GM19239 (cell line): ENCODE measurements around the gene KRTAP10-8.
"Not testable (repeated sequence)": the region's sequence is repeated elsewhere in the genome, so short reads cannot be mapped to it uniquely, and the experiment has no call there.

ENCODE experiments used
- DNase-seq: peaks from one replicate; pipeline ENCODE4 v3.0.0; 2011; ENCODE audit warnings: low spot score; ENCODE audit not compliant: insufficient read length
- FAIRE-seq: peaks from 2 replicates; lab custom pipeline; 2011; peaks lifted over from hg19 to GRCh38; lab: Jason Lieb, UNC

Gene KRTAP10-8

DNA sequence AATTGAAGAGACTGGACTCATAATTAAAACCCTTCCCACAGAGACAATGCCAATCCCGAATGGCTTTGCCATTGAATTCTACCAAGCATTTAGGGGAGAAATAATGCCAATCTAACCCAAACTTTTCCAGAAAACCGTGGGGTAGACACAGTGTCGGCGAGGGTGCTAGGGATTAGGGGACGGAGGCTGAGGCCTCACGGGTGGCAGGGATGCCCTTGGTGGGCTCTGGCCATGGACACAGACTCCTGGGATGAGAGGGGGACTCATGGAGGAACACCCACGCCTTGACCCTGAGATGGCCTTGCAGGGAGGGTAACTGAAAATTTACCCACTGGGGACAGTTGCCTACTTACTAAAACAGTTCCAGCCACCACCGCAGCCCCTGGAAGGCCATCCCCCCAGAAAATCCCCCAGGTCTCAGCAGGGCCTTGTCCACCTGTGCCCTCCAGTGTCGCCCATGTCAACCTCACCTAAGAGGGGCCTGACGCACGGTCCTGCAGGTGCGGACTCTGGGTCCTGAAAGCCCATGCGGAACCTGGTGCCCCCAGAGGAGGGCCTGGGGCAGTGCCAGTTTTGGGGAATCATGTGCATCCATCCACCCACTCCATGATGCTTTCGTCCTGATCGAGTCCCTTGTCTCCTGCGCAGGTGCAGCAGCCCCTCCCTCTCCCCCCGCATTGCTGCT is 33.4 kb upstream of the KRTAP10-8 start:
- no peak for FAIRE-seq
- DNase-seq = no peak

DNA sequence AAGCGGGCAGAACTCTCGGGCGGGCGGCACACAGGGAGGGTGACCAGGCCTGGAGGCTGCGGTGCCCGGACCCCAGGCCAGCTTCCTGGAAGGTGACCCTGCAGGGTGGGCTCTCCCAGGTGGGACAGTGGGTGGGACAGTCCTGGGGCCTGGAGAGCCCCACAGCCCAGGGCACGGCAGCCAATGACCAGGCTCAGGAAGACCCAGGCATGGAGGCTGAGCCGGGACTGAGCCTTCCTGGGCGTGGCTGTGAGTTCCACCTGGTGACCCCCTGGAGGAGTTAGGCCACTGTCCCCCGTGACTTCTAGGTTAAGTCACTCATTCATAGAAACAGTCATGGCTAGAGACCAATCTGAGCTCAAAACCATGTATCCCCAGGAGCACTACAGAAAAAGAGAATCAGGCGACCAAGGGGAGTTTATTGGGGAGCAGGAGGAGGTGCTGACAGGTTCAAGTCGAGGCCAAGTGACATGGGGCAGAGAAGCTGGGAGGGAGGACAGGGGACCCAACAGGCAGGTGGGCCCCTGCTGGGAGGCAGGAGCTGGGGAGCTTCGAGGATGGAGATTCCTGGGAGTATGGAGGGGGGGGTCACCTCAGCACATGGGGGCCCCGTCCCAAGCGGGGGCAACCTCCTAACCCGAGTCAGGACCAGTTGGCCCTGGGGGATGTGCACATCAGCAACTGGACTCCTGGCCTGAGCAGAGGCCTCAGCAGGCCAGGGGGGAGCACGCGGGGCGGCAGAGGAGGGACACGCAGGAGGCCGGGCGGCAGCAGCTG is 32.6 kb upstream of the KRTAP10-8 start:
- FAIRE-seq (no peak), DNase-seq (no peak)

DNA sequence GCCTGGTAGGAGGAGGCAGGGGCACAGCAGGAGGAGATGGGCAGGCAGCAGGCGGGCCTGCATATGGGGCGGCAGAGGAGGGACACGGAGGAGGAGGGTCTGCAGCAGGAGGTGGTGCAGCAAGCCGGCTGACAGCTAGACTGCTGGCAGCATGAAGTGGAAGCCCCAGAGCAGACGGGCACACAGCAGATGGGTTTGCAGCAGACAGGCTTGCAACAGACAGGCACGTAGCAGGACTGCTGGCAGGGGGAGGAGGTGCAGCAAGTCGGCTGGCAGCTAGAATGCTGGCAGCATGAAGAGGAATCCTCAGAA is 32.1 kb upstream of the KRTAP10-8 start:
- no peak for FAIRE-seq
- DNase-seq = no peak

DNA sequence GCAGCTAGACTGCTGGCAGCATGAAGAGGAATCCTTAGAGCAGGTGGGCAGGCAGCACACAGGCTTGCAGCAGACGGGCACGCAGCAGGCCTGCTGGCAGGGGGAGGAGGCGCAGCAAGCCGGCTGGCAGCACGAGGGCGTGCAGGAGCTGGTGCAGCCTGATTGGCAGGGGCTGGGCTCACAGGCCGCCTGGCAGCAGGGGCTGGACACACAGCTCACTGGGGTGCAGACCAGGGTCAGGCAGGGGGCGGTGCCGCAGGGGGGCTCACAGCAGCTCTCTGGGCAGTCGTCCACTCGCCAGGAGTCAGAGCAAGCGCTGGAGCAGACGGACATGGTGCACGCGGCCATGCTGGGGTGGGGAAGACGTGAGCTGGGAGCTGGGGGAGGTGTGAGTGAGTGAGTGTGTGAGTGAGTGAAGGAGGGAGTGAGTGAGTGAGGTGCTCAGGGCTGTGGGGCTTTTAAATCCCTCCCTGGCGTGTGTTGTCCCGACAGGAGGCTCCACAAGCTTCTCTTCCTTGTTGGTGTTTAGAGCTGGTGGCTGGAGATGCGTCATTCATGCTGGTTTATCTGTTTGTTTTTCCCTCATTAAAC is 31.6 kb upstream of the KRTAP10-8 start, which contains the start of gene KRTAP10-5:
KRTAP10-5 (minus strand) TSS at position 374 of the 591 bp plus-strand sequence; CDS start at position 348, 26 bp downstream.
- not testable (repeated sequence) for FAIRE-seq, DNase-seq

DNA sequence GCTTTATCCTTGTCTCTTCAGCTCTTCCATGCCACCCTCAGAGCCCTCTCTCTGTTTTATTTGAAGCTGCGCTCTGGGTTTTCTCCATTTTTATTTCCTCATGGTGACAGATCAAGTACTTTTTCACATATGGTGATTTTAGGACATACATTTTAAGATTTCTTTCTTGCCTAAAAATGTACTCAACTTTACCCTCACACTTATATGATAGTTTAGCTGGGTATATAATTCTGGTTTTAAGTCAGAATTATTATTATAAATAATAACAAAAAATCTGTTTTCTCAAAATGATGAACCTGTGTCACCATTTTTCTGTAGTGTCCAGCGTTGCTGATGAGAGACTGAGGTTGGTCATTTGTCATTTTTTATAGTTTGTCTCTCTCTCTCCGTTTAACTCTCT is 30.7 kb upstream of the KRTAP10-8 start:
- no peak for FAIRE-seq
- no peak for DNase-seq

DNA sequence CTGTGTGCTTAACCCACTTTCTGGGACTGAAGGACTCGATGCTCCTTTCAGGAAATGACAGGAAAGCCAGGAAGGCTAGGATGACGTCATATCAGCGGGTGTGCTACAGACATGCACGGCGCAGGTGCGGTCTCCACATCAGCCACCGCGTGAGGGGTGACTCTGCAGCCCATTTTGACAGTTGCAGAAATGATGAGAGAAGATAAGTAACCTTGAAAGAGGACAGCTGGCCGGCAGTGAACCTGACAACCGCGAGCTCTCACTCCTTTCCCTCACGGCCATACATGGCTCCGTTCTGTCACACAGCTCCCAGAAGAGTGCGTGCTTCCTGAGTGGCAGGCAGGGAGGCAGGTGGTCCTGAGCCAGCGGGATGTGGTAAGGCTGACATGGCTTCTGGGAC is 29.8 kb upstream of the KRTAP10-8 start:
- DNase-seq = no peak
- FAIRE-seq = no peak

DNA sequence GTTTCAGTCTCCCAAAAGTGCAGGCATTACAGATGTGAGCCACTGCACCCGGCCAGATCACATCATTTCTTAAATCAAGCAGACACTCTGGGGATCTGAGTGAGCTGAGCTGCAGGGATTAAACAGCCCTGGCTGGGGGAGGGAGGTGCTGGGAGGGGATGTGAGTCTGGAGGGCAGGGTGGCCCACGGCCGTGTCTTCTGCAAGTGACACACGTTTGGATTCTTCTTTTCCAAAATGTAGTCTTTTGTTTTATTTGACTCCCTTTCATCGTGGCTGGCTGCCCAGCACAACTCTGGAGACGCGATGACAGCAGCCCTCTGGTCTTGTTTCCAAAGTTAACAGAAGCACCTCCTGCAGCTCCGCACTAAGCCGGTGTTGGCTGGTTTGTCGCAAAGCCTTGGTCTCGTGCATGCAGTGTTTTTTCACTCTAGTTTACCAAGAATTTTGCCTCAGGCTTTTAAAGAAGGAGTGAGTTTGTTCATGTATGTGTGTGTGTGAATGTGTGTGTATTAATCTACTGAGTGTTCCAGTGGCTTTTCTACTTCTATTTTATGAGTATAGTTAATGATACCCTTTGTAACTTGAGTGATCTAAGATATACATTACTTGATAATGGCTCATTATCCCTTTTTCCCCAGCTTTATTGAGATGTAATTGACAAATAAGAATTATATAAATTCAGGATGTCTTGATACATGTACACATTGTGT is 28.6 kb upstream of the KRTAP10-8 start:
- FAIRE-seq = no peak
- DNase-seq = no peak

DNA sequence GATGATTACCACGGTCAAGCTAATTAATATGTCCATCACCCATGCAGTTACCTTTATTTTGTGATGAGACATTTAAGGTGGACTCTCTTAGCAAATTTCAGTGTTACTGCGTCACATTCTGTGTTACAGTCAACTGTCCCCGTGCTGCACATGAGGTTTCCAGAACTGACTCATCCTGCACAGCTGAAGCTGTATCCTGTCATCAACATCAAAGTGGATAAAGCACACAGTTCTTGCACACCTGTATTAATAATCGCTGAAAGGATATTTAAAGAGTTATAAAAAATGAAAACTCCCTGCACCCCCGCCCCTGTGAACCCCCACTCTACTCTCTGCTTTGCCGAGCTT is 28.1 kb upstream of the KRTAP10-8 start:
- no peak for FAIRE-seq
- no peak for DNase-seq

DNA sequence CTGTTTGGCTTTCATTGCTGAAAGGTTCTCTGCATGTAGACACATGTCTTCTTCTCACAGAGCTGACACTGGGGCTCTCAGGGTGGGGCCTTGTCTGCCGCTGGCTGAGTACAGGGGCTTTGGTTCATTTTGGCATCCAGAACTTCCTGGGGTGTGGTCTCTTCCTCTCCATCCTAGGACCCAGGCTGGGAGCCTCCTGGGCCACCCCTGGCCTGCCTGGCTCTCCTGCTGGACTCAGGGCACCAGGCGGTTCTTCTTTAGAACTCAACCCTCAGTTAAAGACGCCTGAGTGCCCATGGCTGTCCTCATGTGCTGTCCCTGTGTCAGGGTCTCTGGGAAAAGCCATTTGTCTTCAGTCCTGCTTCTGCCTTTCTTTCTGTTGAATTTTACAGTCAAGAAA is 26.0 kb upstream of the KRTAP10-8 start:
- FAIRE-seq = no peak
- no peak for DNase-seq

DNA sequence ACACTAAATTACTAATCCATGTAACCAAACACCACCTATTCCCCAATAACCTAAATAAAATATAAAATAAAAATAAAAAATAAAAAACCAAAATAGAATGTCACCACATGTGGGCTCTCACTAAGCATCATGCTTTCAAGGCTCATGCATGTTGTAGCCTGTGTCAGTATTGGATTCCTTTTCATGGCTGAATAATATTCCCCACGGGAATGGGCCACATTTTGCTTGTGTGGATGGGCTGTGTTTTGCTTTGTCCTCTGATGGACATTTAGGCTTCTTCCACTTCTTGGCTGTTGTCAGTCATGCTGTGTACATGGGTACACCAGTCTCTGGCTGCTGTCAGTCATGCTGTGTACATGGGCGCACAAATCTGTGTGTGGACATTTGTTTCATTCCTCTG is 22.8 kb upstream of the KRTAP10-8 start:
- no peak for DNase-seq
- no peak for FAIRE-seq

DNA sequence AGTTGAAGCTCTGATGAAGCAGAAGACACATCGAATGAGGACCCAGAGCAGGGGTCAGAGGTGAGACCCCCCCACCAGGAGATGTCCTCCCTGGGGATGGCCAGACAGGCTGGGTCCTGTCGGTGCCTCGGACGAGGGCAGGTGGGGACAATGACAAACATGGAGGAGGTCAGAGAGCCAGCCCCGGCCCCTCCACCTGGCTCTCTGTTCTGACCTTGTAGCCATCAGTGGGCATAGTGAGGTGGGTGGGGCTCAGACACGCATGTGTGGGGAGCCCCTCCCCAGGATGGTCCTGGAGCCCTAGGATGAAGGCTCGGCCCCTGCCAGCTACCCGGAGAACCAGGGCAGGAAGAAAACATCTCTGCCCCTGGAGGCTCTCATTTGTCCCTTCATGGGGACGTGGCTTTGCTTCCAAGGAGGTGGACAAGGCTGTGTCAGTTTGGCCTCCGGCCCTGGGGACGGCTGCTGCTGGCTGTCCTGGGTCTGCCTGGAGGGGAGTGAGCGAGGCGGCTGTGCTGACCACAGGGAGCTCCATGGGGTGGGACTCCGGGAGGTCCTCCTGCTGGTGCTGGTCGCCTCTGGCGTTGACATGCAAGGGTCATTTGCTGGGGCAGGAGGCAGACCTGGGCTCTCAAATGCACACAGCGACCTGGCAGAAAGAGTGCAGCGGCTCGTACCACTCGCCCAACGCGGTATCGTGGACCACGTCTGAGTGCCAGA is 22.1 kb upstream of the KRTAP10-8 start:
- no peak for FAIRE-seq
- DNase-seq = no peak

DNA sequence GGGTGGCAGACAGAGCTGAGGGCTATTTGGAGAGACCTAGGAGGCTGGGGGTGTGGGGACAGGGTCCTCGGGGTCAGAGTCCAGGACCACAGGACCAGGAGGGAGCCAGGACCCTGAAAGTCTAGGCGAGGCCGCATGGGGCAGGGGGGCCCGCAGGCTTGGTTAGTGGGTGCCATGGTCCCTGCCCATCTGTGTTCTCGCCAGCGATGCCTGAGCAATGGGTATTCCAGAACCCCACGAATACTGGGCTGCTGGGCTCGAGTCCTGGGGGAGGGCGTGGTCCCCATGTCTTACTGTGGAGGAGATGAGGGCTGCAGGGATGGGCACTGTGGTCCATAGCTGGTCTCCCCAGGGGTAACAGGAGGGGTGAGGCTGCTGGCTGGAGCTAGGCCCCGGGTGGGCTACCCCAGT is 21.6 kb upstream of the KRTAP10-8 start:
- DNase-seq (no peak), FAIRE-seq (no peak)

DNA sequence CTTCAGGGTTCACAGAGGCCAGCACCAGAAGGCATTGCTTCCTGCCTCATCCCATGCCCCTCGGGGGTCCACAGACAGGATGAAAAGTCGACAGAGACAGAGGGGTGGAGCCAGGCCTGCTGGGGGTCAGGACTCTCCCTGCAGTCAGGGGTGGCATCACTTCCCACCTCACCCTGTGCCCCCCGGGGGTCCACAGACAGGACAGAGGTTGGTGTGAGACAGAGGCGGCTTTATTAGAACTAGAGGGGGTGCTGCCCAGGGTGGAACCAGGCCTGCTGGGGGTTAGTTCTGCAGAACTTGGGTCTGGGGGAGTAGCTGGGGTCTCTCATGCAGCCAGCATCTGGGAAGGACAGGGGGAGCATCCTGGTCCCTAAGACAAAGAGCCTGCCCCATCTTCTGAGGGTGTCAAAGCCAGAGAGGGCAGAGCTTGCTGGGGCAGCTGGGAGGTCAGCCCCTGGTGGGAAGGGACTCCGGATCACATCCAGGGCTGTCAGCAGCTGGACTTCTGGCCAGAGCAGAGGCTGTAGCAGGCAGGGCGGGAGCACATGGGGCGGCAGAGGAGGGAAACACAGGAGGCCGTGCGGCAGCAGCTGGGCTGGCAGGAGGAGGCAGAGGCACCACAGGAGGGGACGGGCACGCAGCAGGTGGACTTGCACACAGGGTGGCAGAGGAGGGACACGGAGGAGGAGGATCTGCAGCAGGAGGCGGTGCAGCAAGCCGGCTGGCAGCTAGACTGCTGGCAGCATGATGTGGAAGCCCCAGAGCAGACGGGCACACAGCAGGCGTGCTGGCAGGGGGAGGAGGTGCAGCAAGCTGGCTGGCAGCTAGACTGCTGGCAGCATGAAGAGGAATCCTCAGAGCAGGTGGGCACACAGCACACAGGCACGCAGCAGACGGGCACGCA is 20.7 kb upstream of the KRTAP10-8 start:
- not testable (repeated sequence) for DNase-seq, FAIRE-seq

DNA sequence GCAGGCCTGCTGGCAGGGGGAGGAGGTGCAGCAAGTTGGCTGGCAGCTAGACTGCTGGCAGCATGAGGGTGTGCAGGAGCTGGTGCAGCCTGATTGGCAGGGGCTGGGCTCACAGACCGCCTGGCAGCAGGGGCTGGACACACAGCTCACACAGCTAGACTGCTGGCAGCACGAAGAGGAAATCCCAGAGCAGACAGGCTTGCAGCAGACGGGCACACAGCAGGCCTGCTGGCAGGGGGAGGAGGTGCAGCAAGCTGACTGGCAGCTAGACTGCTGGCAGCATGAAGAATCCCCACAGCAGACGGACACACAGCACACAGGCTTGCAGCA is 20.1 kb upstream of the KRTAP10-8 start:
- DNase-seq, FAIRE-seq: not testable (repeated sequence)

DNA sequence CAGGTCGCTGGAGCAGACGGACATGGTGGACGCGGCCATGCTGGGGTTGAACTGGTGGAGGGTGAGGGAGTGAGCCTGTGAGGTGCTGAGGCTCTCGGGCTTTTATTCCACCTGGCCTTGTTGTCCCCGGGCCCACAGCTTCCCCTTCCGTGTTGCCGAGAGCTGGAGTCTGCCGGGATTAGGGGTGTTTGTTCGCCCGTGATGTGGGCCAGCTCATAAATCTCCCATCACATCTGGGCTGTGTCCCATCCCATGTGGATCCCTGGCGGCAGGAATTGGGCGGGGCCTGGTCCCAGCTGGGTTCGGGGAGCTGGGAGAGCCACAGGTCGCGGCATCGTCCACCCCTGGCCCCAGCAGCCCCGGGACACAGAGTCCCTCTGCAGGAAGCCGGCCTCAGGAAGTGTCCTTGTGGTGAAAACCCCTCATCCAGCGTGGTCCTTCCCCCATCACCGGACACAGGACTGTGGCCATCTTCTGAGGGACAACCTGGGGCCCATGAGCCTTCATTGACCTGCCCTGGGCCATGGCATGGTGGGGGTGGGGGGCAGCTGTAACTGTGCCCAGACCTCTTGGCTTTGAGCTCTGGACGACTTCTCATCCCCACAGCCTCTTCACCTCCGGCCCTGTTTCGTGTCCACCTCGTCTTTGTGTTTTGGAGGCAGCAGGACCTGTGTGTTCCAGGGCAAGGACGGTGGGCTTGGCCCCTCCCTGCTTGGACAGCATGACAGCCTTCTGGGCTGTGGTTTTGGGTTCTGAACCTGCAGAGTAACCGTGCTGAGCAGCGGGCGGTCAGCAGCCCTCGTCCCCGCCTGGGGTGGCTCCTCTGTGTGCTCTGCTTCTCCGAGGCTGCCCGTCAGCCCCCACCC is 19.2 kb upstream of the KRTAP10-8 start, which contains the start of gene KRTAP10-6:
KRTAP10-6 (minus strand) TSS at position 60 of the 866 bp plus-strand sequence; CDS start at position 39, 21 bp downstream.
- FAIRE-seq (no peak), DNase-seq (no peak)

DNA sequence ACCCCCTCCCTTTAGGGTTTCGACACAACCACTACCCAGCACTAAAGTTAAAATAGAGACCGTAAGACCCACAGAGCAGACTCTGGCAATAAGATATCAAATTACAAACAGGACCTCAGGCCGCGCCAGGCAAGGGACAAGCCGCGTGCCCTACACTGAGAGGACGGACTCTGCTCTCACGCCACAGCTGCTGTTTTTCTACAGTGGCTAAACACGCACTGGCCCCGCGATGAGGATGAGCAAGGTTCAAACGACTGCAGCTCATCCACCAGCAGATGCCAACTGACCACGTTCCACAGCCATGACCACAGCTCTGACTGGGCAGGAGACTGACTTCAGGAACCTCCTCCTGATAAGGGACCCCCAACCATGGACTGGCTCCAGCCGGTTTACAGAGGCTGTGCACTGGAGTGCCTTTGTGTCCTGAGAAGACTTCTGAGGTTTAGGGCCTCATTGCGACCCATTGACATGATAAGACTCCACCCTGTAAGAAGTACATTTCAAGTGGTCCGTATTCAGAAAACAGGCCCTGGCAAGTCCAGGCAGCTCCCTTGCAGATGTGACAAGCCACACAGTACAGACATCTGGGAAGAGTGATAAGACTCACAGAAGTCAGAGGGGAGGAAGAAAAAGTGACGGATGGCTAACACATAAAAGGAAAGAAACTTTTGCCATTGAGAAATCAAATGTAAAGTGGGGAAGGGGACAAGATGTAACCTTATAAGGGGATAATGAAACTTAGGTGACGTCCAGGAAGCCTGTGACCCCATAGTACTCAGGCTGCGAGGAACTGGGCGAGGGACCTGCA is 18.1 kb upstream of the KRTAP10-8 start:
- DNase-seq (no peak), FAIRE-seq (no peak)

DNA sequence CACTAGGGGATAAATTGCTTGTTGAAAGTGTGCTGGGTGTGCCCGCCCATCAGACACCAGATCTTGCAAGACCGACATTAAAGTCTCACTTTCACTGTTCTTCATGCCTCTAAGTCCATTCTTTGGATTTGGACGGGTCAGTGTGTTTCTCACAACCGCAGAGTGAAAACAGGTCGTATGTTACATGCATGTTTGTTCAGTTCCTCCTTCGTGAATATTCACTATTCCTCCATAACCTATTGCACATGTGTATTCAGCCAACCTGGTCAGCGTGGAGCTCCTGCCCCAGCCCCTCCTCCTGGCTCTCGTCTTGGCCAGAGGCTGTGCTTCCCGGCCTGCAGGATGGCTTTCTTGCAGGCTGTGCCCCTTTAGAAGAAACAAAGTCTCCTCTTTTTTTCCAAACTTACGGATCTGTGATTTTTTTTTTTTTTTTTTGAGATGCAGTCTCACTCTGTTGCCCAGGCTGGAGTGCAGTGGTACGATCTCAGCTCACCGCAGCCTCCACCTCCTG is 17.4 kb upstream of the KRTAP10-8 start:
- no peak for DNase-seq
- FAIRE-seq = no peak
